ENCODE data around the gene FAM53A. TPM values are rescaled to one million over a fixed set of nuclear protein-coding genes. Genes with fewer than 3 reads are reported as not detected.

FAM53A gene
- total and polyA plus RNA-seq, 2 experiments from 2014 or later = 4.7 to 6.8 TPM

DNA sequence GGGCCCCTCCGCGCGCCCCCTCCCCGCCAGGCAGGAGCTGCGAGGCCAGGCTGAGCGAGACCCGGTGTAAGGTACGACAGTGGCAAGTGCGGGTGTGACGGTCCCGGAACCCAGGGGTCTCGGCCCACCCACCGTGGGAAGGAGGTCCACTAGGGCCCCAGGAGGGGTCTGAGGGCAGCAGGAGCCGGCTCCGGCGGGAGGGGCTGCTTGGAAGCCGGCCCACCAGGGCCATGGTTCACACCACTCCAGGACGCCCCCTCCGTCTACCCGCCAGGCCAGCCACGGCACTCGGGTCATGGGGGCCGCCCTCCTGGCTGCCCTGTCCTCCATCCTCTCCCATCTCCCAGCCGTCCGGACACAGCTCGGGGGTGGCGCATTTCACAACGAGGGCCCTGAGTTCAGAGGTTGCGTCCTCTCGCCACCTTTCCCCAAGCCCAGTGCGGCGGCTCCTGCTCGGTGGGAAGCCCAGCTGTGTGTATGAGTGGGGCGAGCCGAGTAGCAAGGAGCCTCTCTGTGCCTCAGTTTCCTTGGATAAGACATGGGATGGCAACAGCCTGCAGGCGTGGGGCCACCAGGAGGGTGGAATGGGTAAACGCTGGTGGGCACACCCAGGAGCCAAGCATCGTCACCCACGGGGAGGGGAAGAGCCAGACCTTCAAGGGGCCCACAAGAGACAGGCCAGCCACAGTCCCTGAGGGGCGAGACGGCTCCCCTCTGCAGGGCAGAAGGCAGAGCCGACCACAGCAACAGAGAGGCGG lies 81.3 kb downstream of the FAM53A start:
- Histone ChIP-seq H3K4me3 (no peak overlapping the region), H3K9me3 (ENCODE audit: low read depth) (no peaks in the 10 kb centered on the region), H3K4me1 (ENCODE audit: insufficient read depth) (no peaks in the 10 kb centered on the region), H3K79me2 (no peaks in the 10 kb centered on the region), H2AFZ (no peak overlapping the region), H3K27ac (no peak overlapping the region), H3K27me3 (no peaks in the 10 kb centered on the region), H4K20me1 (ENCODE audit: insufficient read depth, poor library complexity, severe bottlenecking) (no peaks in the 10 kb centered on the region), H3K4me2 (no peak overlapping the region), H3K9me2 (replicated peaks; ENCODE audit: insufficient read depth) (no peaks in the 10 kb centered on the region), H3K36me3 (replicated peaks; ENCODE audit: insufficient read depth, low read depth) (no peaks in the 10 kb centered on the region)
- DNase-seq (ENCODE audit: low spot score) = no peak
- 90% methylated on average over 29 of the region's 43 CpGs for WGBS (ENCODE audit: low lambda C conversion rate, missing lambda C conversion rate)
- no peak for TF ChIP-seq EZH2phosphoT487 (IDR thresholded peaks at IDR 0.05; ENCODE audit: low read depth, severe bottlenecking, unreplicated experiment)

DNA sequence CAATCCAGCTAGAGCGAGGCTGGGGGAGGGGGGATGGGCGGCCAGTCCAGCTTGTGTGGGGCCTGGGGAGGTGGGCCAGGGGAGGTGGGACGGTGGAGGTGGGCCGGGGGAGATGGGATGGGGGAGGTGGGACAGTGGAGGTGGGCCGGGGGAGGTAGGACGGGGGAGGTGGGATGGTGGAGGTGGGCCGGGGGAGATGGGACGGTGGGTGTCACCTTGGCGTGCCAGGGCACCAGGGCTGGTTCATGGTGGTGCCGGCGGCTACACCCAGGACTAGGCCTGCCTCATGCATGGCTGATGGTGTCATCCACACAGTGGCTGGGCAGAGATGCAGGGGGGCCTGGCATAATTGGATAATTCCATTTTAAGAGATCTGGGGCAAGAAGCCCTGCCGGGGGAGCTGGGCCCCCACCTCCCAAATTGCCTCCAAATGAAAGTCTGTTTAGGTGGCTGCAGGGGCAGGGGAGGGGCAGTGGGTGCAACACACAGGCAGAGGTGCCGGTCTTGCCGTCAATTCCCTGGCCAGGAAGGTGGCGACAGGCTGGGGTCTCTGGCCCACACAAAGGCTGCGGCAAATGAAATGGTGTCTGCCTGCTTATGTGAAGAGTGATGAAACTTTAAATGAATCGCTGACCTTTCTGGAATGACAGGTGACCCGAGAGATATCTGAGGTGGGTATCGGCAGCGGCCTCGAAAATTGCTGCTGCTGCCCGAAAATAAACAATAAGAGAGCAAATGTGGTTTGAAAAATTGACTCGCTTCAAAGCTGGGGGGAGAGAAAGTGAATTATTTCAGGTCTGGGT lies 82.1 kb downstream of the FAM53A start:
- Histone ChIP-seq H3K79me2 (no peaks in the 10 kb centered on the region), H2AFZ (no peak overlapping the region), H3K9me3 (ENCODE audit: low read depth) (no peaks in the 10 kb centered on the region), H3K36me3 (replicated peaks; ENCODE audit: insufficient read depth, low read depth) (no peaks in the 10 kb centered on the region), H3K4me1 (ENCODE audit: insufficient read depth) (no peaks in the 10 kb centered on the region), H4K20me1 (ENCODE audit: insufficient read depth, poor library complexity, severe bottlenecking) (no peaks in the 10 kb centered on the region), H3K4me3 (no peak overlapping the region), H3K27me3 (no peaks in the 10 kb centered on the region), H3K27ac (no peak overlapping the region), H3K9me2 (replicated peaks; ENCODE audit: insufficient read depth) (no peaks in the 10 kb centered on the region), H3K4me2 (no peak overlapping the region)
- no peak for TF ChIP-seq EZH2phosphoT487 (IDR thresholded peaks at IDR 0.05; ENCODE audit: low read depth, severe bottlenecking, unreplicated experiment)
- TF ChIP-seq, protein P1, sequence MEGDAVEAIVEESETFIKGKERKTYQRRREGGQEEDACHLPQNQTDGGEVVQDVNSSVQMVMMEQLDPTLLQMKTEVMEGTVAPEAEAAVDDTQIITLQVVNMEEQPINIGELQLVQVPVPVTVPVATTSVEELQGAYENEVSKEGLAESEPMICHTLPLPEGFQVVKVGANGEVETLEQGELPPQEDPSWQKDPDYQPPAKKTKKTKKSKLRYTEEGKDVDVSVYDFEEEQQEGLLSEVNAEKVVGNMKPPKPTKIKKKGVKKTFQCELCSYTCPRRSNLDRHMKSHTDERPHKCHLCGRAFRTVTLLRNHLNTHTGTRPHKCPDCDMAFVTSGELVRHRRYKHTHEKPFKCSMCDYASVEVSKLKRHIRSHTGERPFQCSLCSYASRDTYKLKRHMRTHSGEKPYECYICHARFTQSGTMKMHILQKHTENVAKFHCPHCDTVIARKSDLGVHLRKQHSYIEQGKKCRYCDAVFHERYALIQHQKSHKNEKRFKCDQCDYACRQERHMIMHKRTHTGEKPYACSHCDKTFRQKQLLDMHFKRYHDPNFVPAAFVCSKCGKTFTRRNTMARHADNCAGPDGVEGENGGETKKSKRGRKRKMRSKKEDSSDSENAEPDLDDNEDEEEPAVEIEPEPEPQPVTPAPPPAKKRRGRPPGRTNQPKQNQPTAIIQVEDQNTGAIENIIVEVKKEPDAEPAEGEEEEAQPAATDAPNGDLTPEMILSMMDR (IDR thresholded peaks at IDR 0.05; ENCODE audit: poor library complexity) = no peak
- TF ChIP-seq EZH2 (IDR thresholded peaks at IDR 0.05; ENCODE audit: borderline replicate concordance) = no peak
- 86% methylated on average over 14 of the region's 23 CpGs for WGBS (ENCODE audit: low lambda C conversion rate, missing lambda C conversion rate)
- DNase-seq (ENCODE audit: low spot score) = no peak

DNA sequence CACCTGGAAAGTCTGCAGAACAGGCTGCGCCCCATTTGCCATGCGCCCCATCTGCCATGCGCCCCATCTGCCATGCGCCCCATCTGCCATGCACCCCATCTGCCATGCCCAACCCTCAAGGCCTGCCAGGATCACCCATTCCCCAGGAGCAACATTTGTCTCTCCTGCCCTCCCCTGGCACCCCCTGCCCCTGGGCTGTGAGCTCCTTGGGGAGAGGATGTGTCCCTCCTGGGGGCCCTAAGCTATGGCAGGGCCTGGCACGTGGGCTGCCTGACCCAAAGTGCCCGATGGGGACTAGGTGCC lies 82.6 kb downstream of the FAM53A start:
- Histone ChIP-seq H3K27ac (no peak overlapping the region), H2AFZ (no peak overlapping the region), H3K4me1 (ENCODE audit: insufficient read depth) (no peaks in the 10 kb centered on the region), H3K9me3 (ENCODE audit: low read depth) (no peaks in the 10 kb centered on the region), H3K4me3 (no peak overlapping the region), H4K20me1 (ENCODE audit: insufficient read depth, poor library complexity, severe bottlenecking) (no peaks in the 10 kb centered on the region), H3K27me3 (no peaks in the 10 kb centered on the region), H3K9me2 (replicated peaks; ENCODE audit: insufficient read depth) (no peaks in the 10 kb centered on the region), H3K36me3 (replicated peaks; ENCODE audit: insufficient read depth, low read depth) (no peaks in the 10 kb centered on the region), H3K79me2 (no peaks in the 10 kb centered on the region), H3K4me2 (no peak overlapping the region)
- 94% methylated on average over 2 of the region's 6 CpGs for WGBS (ENCODE audit: low lambda C conversion rate, missing lambda C conversion rate)
- DNase-seq (ENCODE audit: low spot score) = no peak
- no peak for TF ChIP-seq EZH2 (IDR thresholded peaks at IDR 0.05; ENCODE audit: borderline replicate concordance)
- TF ChIP-seq, protein P1 (IDR thresholded peaks at IDR 0.05; ENCODE audit: poor library complexity) = no peak

DNA sequence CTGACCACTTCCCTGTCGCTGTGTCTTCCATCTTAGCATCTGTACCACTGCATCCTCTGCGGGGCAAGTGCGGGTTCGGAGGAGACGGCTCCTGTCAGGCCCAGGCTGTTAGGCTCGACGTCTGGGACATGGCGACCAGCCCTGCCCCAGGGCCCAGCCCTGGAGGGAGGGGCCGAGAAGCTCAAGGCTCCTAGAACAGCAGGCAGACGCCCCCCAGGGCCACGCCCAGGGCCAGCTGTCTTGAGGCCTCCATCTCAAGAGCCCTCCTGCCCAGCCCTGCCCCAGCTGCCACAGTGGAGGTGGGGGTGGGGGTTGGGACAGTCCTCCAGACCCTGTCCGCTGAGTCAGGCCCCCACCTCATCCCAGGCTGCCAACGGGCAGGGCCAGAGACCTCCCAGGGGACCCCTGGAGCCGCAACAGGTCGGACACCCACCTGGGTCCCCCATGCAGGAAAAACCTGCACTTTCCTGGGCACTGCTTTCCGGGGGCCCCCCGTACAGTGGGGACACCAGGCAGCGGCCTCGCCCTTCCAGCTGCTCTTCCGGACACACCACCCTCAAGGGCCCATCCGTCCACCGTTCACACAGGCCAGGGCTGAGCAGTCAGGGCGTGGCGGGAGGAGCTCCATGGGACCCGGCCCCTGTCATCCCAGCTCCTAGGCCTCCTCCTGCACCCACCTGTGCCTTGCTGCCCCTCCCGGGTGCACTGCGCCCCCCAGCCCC lies 83.1 kb downstream of the FAM53A start:
- Histone ChIP-seq H2AFZ (no peak overlapping the region), H3K4me3 (no peak overlapping the region), H3K36me3 (replicated peaks; ENCODE audit: insufficient read depth, low read depth) (no peaks in the 10 kb centered on the region), H3K27me3 (no peaks in the 10 kb centered on the region), H3K27ac (no peak overlapping the region), H3K79me2 (no peaks in the 10 kb centered on the region), H4K20me1 (ENCODE audit: insufficient read depth, poor library complexity, severe bottlenecking) (no peaks in the 10 kb centered on the region), H3K4me2 (no peak overlapping the region), H3K9me3 (ENCODE audit: low read depth) (no peaks in the 10 kb centered on the region), H3K9me2 (replicated peaks; ENCODE audit: insufficient read depth) (no peaks in the 10 kb centered on the region), H3K4me1 (ENCODE audit: insufficient read depth) (no peaks in the 10 kb centered on the region)
- DNase-seq (ENCODE audit: low spot score) = no peak
- WGBS (ENCODE audit: low lambda C conversion rate, missing lambda C conversion rate) = 85% methylated on average over 24 of the region's 27 CpGs
- no peak for TF ChIP-seq EZH2 (IDR thresholded peaks at IDR 0.05; ENCODE audit: borderline replicate concordance)
- no peak for TF ChIP-seq EZH2phosphoT487 (IDR thresholded peaks at IDR 0.05; ENCODE audit: low read depth, severe bottlenecking, unreplicated experiment)
- TF ChIP-seq, protein P1 (IDR thresholded peaks at IDR 0.05; ENCODE audit: poor library complexity) = no peak
